ENCODE measurements around the gene CYP24A1. TPM values are rescaled to one million over a fixed set of nuclear protein-coding genes. Genes with fewer than 3 reads are reported as not detected.

The CYP24A1 gene
- total RNA-seq, 2 donors from 2014 or later, result 0.07 to 0.08 TPM

DNA sequence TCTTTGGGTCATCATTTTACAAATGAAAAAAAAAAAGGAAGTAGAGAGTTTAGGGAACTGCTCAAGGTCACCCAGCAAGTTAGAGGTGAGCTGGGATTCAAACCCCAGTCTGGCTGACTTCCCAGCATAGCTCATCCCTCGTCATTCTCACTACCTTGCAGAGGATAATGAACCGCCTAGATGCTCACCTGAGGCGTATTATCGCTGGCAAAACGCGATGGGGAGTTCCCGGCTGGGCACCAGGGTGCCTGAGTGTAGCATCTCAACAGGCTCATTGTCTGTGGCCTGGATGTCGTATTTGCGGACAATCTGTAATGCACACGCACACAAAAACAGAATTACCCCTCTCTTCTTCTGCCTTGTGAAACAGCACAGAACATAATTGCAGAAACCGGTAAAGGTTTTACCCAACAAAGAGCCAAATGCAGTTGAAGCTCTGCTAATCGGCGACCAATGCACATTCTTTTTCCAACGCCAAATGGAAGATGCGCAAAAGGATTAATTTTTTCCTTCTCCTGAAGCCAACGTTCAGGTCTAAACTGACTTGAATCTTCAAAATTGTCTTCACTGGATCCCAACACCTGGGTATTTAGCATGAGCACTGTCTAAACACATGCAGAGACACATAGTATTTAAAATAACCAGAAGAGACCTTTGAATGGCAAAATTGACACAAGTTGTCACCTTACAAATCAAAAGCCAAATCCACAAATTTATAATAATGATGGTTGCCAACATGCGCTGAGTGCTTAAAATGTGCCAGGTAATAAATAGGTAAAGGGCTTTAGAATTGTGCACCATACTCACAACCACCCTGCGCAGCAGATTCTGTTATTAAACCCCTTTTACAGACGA, 16.6 kb downstream of the CYP24A1 start:
- Histone ChIP-seq H3K4me3 (no peak overlapping the region), H3K27ac (no peak overlapping the region), H3K27me3 (no peaks in the 10 kb centered on the region), H3K9me3 (no peaks in the 10 kb centered on the region), H3K4me1 (no peaks in the 10 kb centered on the region), H3K9ac (ENCODE audit: low read depth in 2 of 2, low read length in 2 of 2) (no peak overlapping the region), H3K36me3 (no peaks in the 10 kb centered on the region)
- DNase-seq, result no peak
- TF ChIP-seq, protein P1, sequence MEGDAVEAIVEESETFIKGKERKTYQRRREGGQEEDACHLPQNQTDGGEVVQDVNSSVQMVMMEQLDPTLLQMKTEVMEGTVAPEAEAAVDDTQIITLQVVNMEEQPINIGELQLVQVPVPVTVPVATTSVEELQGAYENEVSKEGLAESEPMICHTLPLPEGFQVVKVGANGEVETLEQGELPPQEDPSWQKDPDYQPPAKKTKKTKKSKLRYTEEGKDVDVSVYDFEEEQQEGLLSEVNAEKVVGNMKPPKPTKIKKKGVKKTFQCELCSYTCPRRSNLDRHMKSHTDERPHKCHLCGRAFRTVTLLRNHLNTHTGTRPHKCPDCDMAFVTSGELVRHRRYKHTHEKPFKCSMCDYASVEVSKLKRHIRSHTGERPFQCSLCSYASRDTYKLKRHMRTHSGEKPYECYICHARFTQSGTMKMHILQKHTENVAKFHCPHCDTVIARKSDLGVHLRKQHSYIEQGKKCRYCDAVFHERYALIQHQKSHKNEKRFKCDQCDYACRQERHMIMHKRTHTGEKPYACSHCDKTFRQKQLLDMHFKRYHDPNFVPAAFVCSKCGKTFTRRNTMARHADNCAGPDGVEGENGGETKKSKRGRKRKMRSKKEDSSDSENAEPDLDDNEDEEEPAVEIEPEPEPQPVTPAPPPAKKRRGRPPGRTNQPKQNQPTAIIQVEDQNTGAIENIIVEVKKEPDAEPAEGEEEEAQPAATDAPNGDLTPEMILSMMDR (IDR thresholded peaks at IDR 0.05), result no peak
- intact Hi-C loops (cut with DNase I), result no loop called here

DNA sequence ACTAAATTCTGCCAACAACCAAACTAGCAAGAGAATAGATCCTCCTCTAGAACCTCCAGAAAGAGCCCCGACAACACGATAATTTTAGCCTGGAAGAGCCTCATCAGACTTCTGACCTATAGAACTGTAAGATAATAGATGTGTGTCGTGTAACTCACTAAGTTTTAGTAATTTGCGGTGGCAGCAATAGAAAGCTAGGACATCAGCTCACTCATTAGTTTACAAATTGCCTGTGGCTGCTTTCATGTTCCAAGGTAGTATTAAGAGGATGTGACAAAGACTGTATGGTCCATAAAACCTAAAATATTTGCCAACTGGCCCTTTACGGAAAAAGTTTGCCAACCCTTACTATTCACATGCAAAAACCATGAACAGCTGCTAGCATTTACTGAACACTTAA, 17.3 kb downstream of the CYP24A1 start:
- H3K27me3 ChIP-seq, result no peaks in the 10 kb centered on the region
- no peak for DNase-seq
- no peak overlapping the region for H3K9ac ChIP-seq (ENCODE audit: low read depth in 2 of 2, low read length in 2 of 2)
- no peaks in the 10 kb centered on the region for H3K36me3 ChIP-seq
- TF ChIP-seq, protein P1 (IDR thresholded peaks at IDR 0.05), result no peak
- intact Hi-C loops (cut with DNase I), result no loop called here
- no peaks in the 10 kb centered on the region for H3K9me3 ChIP-seq
- no peak overlapping the region for H3K4me3 ChIP-seq
- no peaks in the 10 kb centered on the region for H3K4me1 ChIP-seq
- no peak overlapping the region for H3K27ac ChIP-seq

GRCh38 chr20:54155736-54156317, 18.0 kb downstream of the CYP24A1 start:
- TF ChIP-seq, protein P1 (IDR thresholded peaks at IDR 0.05), result no peak
- H3K9me3 ChIP-seq, result no peaks in the 10 kb centered on the region
- no peak overlapping the region for H3K9ac ChIP-seq (ENCODE audit: low read depth in 2 of 2, low read length in 2 of 2)
- no peak overlapping the region for H3K27ac ChIP-seq
- H3K4me1 ChIP-seq, result no peaks in the 10 kb centered on the region
- intact Hi-C loops (cut with DNase I), result no loop called here
- H3K27me3 ChIP-seq, result no peaks in the 10 kb centered on the region
- no peak overlapping the region for H3K4me3 ChIP-seq
- no peaks in the 10 kb centered on the region for H3K36me3 ChIP-seq
- DNase-seq, result no peak

DNA sequence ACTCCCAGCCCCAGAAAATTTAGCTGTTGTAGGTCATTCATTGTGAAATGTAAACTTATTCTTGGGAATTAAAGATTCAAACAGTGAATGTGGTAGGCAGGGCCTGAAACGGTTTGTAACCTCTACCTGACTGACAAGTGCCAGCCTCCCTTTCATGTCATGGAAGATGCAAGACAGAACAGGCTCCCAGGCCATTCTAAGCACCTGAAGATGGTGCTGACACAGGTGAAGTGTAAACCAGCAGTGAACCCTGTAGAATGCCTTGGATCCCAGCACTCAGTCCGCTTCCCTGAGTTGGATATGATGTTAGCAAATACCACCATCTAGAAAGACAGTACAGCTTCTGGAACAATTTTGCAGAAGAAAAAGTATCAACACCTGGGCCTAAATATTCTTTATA, 19.3 kb downstream of the CYP24A1 start:
- DNase-seq, result no peak
- TF ChIP-seq, protein P1 (IDR thresholded peaks at IDR 0.05), result no peak
- no peak overlapping the region for H3K4me3 ChIP-seq
- no peaks in the 10 kb centered on the region for H3K4me1 ChIP-seq
- intact Hi-C loops (cut with DNase I), result no loop called here
- H3K9me3 ChIP-seq, result no peaks in the 10 kb centered on the region
- H3K27ac ChIP-seq, result no peak overlapping the region
- no peak overlapping the region for H3K9ac ChIP-seq (ENCODE audit: low read depth in 2 of 2, low read length in 2 of 2)
- H3K27me3 ChIP-seq, result no peaks in the 10 kb centered on the region
- H3K36me3 ChIP-seq, result no peaks in the 10 kb centered on the region

- Histone ChIP-seq H3K4me3 (no peak overlapping the region), H3K27ac (no peak overlapping the region), H3K36me3 (no peaks in the 10 kb centered on the region), H3K9me3 (no peaks in the 10 kb centered on the region), H3K4me1 (no peaks in the 10 kb centered on the region), H3K27me3 (no peaks in the 10 kb centered on the region), H3K9ac (ENCODE audit: low read depth in 2 of 2, low read length in 2 of 2) (no peak overlapping the region)
- intact Hi-C loops (cut with DNase I), result no loop called here
- no peak for DNase-seq
- TF ChIP-seq, protein P1 (IDR thresholded peaks at IDR 0.05), result no peak
Observed at GRCh38 chr20:54153847-54154246, 19.9 kb downstream of the CYP24A1 start.
